Upper lobe of right lung (tissue), 1 donor: ENCODE data around the gene GHITM. TPM values are rescaled to one million over a fixed set of nuclear protein-coding genes. Genes with fewer than 3 reads are reported as not detected.
A peak's percentile ranks its signal among the peaks of the same experiment; 100 is the strongest.

Source experiments
- ATAC-seq: fragments of 200-7000 bp; cut with Tn5 transposase; one replicate; pipeline ENCODE4 v1.9.1; 2020; ENCODE audit warnings: mild to moderate bottlenecking, moderate library complexity
- DNase-seq: peaks from one replicate; pipeline ENCODE4 v3.0.0-alpha.2; 2020
- H3K27ac ChIP-seq: fragments of 200-600 bp; one replicate; pipeline ENCODE4 v1.8.0; 2022
- H3K27me3 ChIP-seq: fragments of 200-600 bp; one replicate; pipeline ENCODE4 v1.8.0; 2022; ENCODE audit warnings: mild to moderate bottlenecking
- H3K36me3 ChIP-seq: fragments of 200-600 bp; one replicate; pipeline ENCODE4 v1.8.0; 2022
- H3K4me1 ChIP-seq: fragments of 200-600 bp; one replicate; pipeline ENCODE4 v1.8.0; 2022
- H3K4me3 ChIP-seq: fragments of 200-600 bp; one replicate; pipeline ENCODE4 v1.8.0; 2022; ENCODE audit warnings: mild to moderate bottlenecking
- H3K9me3 ChIP-seq: fragments of 200-600 bp; one replicate; pipeline ENCODE4 v1.8.0; 2022
- intact Hi-C: fragments of 100-400 bp; cut with DNase I; formaldehyde crosslinking; loops from one replicate; pipeline ENCODE4 v1.11.0; 2022
- total RNA-seq: library from RNA; stranded (reverse); fragmentation: NEBNext Ultra II Directional; extraction: Animal tissue kit (Norgen Biotek cat#: 25700); gene quantifications from one replicate; pipeline ENCODE4 v1.2.1, GENCODE V29; 2021
- TF ChIP-seq, protein P1 (sequence below): fragments of 200-600 bp; IDR thresholded peaks from one replicate; pipeline ENCODE4 v1.8.0; 2022; ENCODE audit warnings: antibody characterized with exemption
- donor health status: DM: no; HTN: yes; CAD: no; lungs with severe emphysema.

GHITM gene
- total RNA-seq, 1 donor from 2014 or later = 117 TPM

- intact Hi-C loops = no loop called here
- no peak for DNase-seq
- H3K4me1 ChIP-seq = no peaks in the 10 kb centered on the region
Measured at GRCh38 chr10:84156009-84156408, 16.7 kb downstream of the GHITM start.

DNA sequence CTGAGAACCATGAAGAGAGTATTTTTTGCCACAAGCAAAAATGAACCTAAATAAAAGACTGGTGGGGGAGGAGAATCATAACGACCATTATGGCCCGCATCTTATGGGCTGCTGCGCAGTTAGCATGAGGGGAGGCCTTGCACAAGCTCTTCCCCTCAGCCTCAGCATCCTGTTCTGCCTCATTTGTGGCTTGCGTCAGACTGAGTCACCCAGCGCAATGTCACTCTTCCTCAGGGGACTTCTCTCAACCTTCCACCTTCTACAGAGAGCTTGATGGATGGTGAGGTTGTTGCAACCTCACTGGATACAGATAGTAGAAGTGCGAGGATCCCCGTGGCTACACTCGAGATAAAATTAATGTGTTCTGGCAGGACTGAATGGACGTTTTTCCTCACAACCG lies 17.5 kb downstream of the GHITM start:
- no peak overlapping the region for H3K27ac ChIP-seq
- H3K4me1 ChIP-seq = no peaks in the 10 kb centered on the region
- intact Hi-C loops = no loop called here
- peaks cover 5% of the 10 kb centered on the region for H3K27me3 ChIP-seq
- ATAC-seq (peak; percentile 83), DNase-seq (no peak)
- TF ChIP-seq, protein P1, sequence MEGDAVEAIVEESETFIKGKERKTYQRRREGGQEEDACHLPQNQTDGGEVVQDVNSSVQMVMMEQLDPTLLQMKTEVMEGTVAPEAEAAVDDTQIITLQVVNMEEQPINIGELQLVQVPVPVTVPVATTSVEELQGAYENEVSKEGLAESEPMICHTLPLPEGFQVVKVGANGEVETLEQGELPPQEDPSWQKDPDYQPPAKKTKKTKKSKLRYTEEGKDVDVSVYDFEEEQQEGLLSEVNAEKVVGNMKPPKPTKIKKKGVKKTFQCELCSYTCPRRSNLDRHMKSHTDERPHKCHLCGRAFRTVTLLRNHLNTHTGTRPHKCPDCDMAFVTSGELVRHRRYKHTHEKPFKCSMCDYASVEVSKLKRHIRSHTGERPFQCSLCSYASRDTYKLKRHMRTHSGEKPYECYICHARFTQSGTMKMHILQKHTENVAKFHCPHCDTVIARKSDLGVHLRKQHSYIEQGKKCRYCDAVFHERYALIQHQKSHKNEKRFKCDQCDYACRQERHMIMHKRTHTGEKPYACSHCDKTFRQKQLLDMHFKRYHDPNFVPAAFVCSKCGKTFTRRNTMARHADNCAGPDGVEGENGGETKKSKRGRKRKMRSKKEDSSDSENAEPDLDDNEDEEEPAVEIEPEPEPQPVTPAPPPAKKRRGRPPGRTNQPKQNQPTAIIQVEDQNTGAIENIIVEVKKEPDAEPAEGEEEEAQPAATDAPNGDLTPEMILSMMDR = no peak
- H3K9me3 ChIP-seq = no peaks in the 10 kb centered on the region
- peaks cover 36% of the 10 kb centered on the region for H3K36me3 ChIP-seq
- no peak overlapping the region for H3K4me3 ChIP-seq

More at GRCh38 chr10:84156009-84156408, 16.7 kb downstream of the GHITM start:
- H3K9me3 ChIP-seq = no peaks in the 10 kb centered on the region
- no peak overlapping the region for H3K27ac ChIP-seq
- peaks cover 44% of the 10 kb centered on the region for H3K36me3 ChIP-seq
- H3K4me3 ChIP-seq = no peak overlapping the region
- ATAC-seq = no peak
- TF ChIP-seq, protein P1 = no peak
- peaks cover 3% of the 10 kb centered on the region for H3K27me3 ChIP-seq

DNA sequence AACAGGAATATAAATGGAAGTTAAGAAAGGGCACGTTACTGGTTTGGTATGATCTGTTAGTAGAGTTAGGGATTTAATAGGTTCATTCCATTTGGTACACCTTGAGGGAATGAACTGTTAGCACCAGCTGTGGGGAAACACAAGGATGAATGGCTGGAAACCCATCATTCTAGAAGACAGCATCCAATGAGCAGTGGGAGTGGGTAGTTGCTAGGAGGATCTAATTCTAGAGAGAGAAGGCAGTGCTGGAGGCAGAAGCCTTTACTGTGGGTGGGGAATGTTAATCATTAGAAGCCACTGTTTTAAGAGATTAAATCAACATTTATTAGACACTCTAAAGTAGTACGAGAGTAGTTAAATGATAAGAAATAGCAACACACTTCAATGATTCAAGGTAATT lies 18.8 kb downstream of the GHITM start:
- TF ChIP-seq, protein P1 = no peak
- no peak for DNase-seq
- intact Hi-C loops = no loop called here

DNA sequence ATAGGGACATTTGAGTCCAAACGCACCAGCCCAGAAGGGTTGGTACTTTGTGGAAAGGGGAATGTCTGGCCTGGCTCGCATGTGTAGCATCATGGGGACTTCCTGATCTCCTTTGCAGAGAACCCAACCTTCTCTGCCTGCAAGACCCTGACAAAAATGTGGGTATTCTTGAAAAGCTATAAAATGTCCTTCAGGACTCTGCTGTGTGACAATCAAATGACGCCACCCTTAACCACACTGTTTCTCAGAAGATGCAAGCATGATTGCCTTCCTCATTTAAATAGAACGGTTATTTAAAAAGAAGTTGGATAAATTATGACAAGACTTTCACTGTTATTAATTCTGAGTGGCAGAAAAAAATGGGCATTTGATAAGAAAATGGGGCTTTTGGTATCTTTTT lies 19.2 kb downstream of the GHITM start:
- H3K27me3 ChIP-seq = peaks cover 13% of the 10 kb centered on the region
- intact Hi-C loops = no loop called here
- no peak for ATAC-seq

More for the DNA sequence above, 18.8 kb downstream of the GHITM start:
- ATAC-seq = no peak
- Histone ChIP-seq H3K36me3 (peaks cover 23% of the 10 kb centered on the region), H3K27me3 (peaks cover 8% of the 10 kb centered on the region), H3K9me3 (no peaks in the 10 kb centered on the region), H3K27ac (no peak overlapping the region), H3K4me3 (no peak overlapping the region), H3K4me1 (no peaks in the 10 kb centered on the region)

DNA sequence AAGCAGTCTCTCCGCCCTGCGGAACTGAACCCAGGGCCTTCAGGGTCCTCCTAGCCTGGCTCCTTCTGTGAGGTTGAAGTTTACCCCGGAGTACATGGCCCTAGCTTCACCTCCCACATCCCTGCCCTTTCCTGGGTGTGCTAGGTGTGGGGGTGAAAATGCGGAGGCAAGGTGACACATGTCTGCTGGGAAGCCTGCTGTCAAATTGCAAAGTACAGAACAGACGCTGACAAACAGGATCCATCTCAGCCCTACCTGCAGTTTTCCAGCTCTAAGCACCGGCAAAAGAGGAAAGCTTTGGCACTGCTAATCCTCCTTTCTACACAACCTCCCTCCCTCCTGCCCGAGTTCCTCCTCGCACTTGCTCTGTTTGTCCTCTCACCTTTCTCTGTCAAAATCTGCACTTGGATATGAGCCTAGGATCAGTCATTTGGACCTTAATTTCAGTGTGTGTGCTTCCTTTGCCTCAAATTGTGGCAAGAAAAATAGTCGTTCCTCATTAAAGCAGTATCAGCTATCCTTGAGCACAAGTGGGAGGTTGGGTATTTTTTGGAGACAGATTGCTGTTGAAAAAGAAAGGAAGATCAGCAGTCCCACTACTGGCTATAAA lies 19.9 kb downstream of the GHITM start:
- Histone ChIP-seq H3K27ac (no peak overlapping the region), H3K9me3 (no peaks in the 10 kb centered on the region), H3K27me3 (peaks cover 13% of the 10 kb centered on the region), H3K4me3 (no peak overlapping the region), H3K36me3 (peaks cover 13% of the 10 kb centered on the region), H3K4me1 (no peaks in the 10 kb centered on the region)
- intact Hi-C loops = no loop called here
- TF ChIP-seq, protein P1 = no peak
- peak; percentile 26 for ATAC-seq
- DNase-seq = no peak

More for the DNA sequence above, 19.2 kb downstream of the GHITM start:
- peaks cover 19% of the 10 kb centered on the region for H3K36me3 ChIP-seq
- H3K9me3 ChIP-seq = no peaks in the 10 kb centered on the region
- H3K4me3 ChIP-seq = no peak overlapping the region
- TF ChIP-seq, protein P1 = no peak
- H3K27ac ChIP-seq = no peak overlapping the region
- no peaks in the 10 kb centered on the region for H3K4me1 ChIP-seq
- DNase-seq = no peak
